GM12865 (cell line): ENCODE data around the gene KDM5B.

ENCODE experiments used
- DNase-seq: peaks from one replicate; pipeline ENCODE4 v3.0.0; 2010; ENCODE audit warnings: low read depth
- H3K4me3 ChIP-seq: 2 replicates; pipeline ENCODE4 v1.5.1; 2011; ENCODE audit warnings: mild to moderate bottlenecking, low read depth, low read length, control low read depth
- TF ChIP-seq, protein P1 (sequence below): IDR thresholded peaks from 2 replicates; pipeline ENCODE4 v1.5.1; 2011; ENCODE audit warnings: low read length, control low read depth, low read depth, inconsistent platforms; ENCODE audit not compliant: insufficient read depth; ENCODE audit errors: missing control alignments

The KDM5B gene

DNA sequence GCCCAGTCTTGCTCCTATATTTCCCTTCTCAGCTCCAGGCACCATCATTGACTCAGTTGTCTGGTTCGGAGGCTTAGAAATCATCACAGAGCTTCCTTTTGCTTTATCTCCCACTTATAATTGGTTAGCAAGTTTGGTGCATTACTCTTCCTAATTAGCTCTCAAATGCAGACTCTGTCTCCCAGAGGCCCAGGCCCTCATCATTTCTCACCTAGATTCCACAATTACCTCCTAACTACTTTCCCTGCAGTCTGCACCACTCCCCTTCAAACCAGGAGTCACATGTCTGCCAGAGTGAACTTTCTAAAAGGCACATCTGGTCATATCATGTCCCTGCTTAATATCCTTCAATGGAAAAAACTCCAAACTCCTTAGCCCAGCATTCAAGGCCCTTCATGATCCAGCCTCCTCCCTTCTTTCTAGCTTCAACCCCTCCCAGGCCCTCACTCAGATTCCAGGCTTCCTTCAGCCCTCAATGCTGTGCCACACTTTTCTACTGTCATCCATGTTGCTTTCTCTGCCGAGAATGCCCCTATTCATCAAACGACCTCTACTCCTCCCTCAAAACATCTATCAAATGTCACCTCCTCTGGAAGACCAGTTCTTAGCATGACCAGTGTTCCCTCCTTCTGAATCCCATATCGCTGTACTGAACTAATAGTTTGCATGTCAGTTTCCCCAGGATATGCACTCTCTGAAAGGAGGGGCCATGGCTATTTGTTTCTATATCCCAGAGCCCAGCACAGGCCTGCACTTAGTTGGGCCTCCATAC lies 128.6 kb downstream of the KDM5B start:
- TF ChIP-seq, protein P1, sequence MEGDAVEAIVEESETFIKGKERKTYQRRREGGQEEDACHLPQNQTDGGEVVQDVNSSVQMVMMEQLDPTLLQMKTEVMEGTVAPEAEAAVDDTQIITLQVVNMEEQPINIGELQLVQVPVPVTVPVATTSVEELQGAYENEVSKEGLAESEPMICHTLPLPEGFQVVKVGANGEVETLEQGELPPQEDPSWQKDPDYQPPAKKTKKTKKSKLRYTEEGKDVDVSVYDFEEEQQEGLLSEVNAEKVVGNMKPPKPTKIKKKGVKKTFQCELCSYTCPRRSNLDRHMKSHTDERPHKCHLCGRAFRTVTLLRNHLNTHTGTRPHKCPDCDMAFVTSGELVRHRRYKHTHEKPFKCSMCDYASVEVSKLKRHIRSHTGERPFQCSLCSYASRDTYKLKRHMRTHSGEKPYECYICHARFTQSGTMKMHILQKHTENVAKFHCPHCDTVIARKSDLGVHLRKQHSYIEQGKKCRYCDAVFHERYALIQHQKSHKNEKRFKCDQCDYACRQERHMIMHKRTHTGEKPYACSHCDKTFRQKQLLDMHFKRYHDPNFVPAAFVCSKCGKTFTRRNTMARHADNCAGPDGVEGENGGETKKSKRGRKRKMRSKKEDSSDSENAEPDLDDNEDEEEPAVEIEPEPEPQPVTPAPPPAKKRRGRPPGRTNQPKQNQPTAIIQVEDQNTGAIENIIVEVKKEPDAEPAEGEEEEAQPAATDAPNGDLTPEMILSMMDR = no peak
- no peak overlapping the region for H3K4me3 ChIP-seq
- no peak for DNase-seq

DNA sequence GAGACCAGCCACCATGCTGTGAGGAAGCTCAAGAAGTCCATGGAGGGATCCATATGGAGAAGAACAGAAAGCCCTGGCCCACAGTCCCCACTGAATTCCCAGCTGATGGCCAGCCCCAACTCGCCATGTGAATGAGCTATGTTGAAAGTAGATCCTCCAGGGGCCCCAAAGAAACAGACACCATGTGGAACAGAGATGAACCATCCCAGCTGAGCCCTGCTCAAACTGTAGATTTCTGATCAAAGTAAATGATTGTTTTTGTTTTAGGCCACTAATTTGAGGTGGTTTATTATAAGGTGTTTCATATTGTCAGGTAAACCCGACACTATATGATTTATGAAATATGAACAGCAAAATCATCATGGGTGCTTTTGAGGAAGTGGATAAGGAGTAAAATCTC lies 130.8 kb downstream of the KDM5B start:
- TF ChIP-seq, protein P1 = no peak
- DNase-seq = no peak
- H3K4me3 ChIP-seq = no peak overlapping the region
